Endothelial cell of umbilical vein (primary cell): ENCODE data around the gene GALNT17. TPM values are rescaled to one million over a fixed set of nuclear protein-coding genes. Genes with fewer than 3 reads are reported as not detected.

ENCODE experiments used
- BruUV-seq: library from RNA; stranded (reverse); fragments of 400-500 nt; replicated peaks from 2 replicates; lab custom pipeline; 2021; lab: Mats Ljungman, UMichigan
- CTCF ChIA-PET: fragments of 300-600, 350-600 bp; sonication (Branson Sonifier 250); formaldehyde crosslinking; loops from one replicate; lab custom pipeline; 2021; ENCODE audit warnings: antibody characterized with exemption, inconsistent platforms; lab: Charles Lee
- POLR2A ChIA-PET: fragments of 300-600, 350-600 bp; sonication (Branson Sonifier 250); formaldehyde crosslinking; loops from one replicate; lab custom pipeline; 2021; ENCODE audit warnings: antibody characterized with exemption, inconsistent platforms; lab: Charles Lee
- DNase-seq: peaks from one replicate; pipeline ENCODE4 v3.0.0-alpha.2; 2011; ENCODE audit warnings: low read depth, low spot score
- FAIRE-seq: peaks from 2 replicates; lab custom pipeline; 2011; peaks lifted over from hg19 to GRCh38; lab: Jason Lieb, UNC
- H2AFZ ChIP-seq: 2 replicates; pipeline ENCODE4 v1.6.0; 2012; ENCODE audit warnings: low read depth, low read length, control low read depth, inconsistent platforms
- H3K27ac ChIP-seq: 2 replicates; pipeline ENCODE4 v1.5.1; 2011; ENCODE audit warnings: low read depth, mild to moderate bottlenecking, control low read depth, low read length, moderate library complexity; ENCODE audit not compliant: insufficient read depth
- H3K27me3 ChIP-seq, 2 experiments: 2 replicates each; pipeline versions ENCODE4 v1.6.0 to v1.6.1; 2011; ENCODE audit warnings: low read length in 2 of 2, mixed read lengths in 1 of 2; ENCODE audit not compliant: control insufficient read depth in 2 of 2, insufficient read depth in 2 of 2
- H3K36me3 ChIP-seq, 2 experiments: 2 replicates in 1 of 2; 3 replicates in 1 of 2; pipeline ENCODE4 v1.5.1; 2011; ENCODE audit warnings: low read length in 2 of 2, mild to moderate bottlenecking in 1 of 2, moderate library complexity in 1 of 2; ENCODE audit not compliant: control insufficient read depth in 2 of 2, insufficient read depth in 2 of 2; ENCODE audit errors: extremely low read depth in 1 of 2
- H3K4me1 ChIP-seq: 3 replicates; pipeline ENCODE4 v1.5.1; 2011; ENCODE audit warnings: mild to moderate bottlenecking, low read length; ENCODE audit not compliant: control insufficient read depth, insufficient read depth; ENCODE audit errors: extremely low read depth
- H3K4me2 ChIP-seq: 2 replicates; pipeline ENCODE4 v1.6.1; 2011; ENCODE audit warnings: low read length, control low read depth, mixed read lengths; ENCODE audit not compliant: insufficient read depth
- H3K4me3 ChIP-seq, 3 experiments: fragments of 200-600 bp in 1 of 3; sonication (generic), shearing (Covaris generic) in 1 of 3; replicated peaks in 1 of 3; 2 replicates each; pipeline ENCODE4 v1.5.1; 2011 to 2016; ENCODE audit warnings: control low read depth in 3 of 3, low read length in 3 of 3, mild to moderate bottlenecking in 2 of 3, inconsistent platforms in 1 of 3, low read depth in 1 of 3, moderate library complexity in 1 of 3; ENCODE audit not compliant: insufficient read depth in 1 of 3
- H3K79me2 ChIP-seq: 2 replicates; pipeline ENCODE4 v1.6.0; 2012; ENCODE audit warnings: low read length, inconsistent platforms; ENCODE audit not compliant: control insufficient read depth, insufficient read depth
- H3K9ac ChIP-seq: replicated peaks from 2 replicates; pipeline ENCODE3; 2011; ENCODE audit warnings: low read length, control low read depth; ENCODE audit not compliant: insufficient read depth; ENCODE audit errors: extremely low read depth
- H3K9me1 ChIP-seq: replicated peaks from 3 replicates; pipeline ENCODE4 v1.6.0; 2011; ENCODE audit warnings: mild to moderate bottlenecking, low read length; ENCODE audit not compliant: control insufficient read depth, insufficient read depth; ENCODE audit errors: extremely low read depth
- H3K9me3 ChIP-seq: replicated peaks from 2 replicates; pipeline ENCODE4 v1.5.1; 2012; ENCODE audit warnings: low read length, inconsistent platforms; ENCODE audit not compliant: control insufficient read depth, insufficient read depth
- H4K20me1 ChIP-seq: replicated peaks from 2 replicates; pipeline ENCODE3; 2011; ENCODE audit warnings: mild to moderate bottlenecking, low read length; ENCODE audit not compliant: control insufficient read depth, insufficient read depth; ENCODE audit errors: extremely low read depth
- EZH2 ChIP-seq: IDR thresholded peaks from 2 replicates; pipeline ENCODE4 v1.6.1; 2012; ENCODE audit warnings: borderline replicate concordance, low read depth, mild to moderate bottlenecking, moderate library complexity, low read length, inconsistent platforms; ENCODE audit not compliant: severe bottlenecking
- FOS ChIP-seq: IDR thresholded peaks from 2 replicates; pipeline ENCODE4 v1.6.1; 2011; ENCODE audit warnings: mild to moderate bottlenecking, low read length, moderate library complexity, borderline replicate concordance; ENCODE audit not compliant: insufficient read depth
- GATA2 ChIP-seq: IDR thresholded peaks from 2 replicates; pipeline ENCODE4 v1.7.0; 2011; ENCODE audit warnings: low read depth, mild to moderate bottlenecking, moderate library complexity, mixed read lengths, low read length; ENCODE audit not compliant: insufficient read length, insufficient read depth
- JUN ChIP-seq: IDR thresholded peaks from 2 replicates; pipeline ENCODE4 v1.6.1; 2011; ENCODE audit warnings: borderline replicate concordance, low read depth; ENCODE audit not compliant: insufficient read length, insufficient read depth
- MYC ChIP-seq: IDR thresholded peaks from one replicate; pipeline ENCODE4 v1.6.1; 2011; ENCODE audit warnings: mild to moderate bottlenecking, low read depth, low read length
- POLR2A ChIP-seq: IDR thresholded peaks from 2 replicates; pipeline ENCODE4 v1.6.1; 2012; ENCODE audit warnings: low read depth, mild to moderate bottlenecking, control low read depth, low read length
- POLR2AphosphoS5 ChIP-seq: IDR thresholded peaks from 2 replicates; pipeline ENCODE4 v1.6.1; 2012; ENCODE audit warnings: low read depth, mild to moderate bottlenecking, control low read depth, low read length, moderate library complexity; ENCODE audit not compliant: insufficient read depth
- dilution Hi-C: fragments of 300-500 bp; cut with MboI; formaldehyde crosslinking; loops from one replicate; pipeline ENCODE4 v1.15.0; 2019; ENCODE audit warnings: low sequenced_read_pairs; ENCODE audit not compliant: extremely low pct_ligation_motif_present
- intact Hi-C: fragments of 100-400 bp; cut with micrococcal nuclease; formaldehyde crosslinking; loops from one replicate; pipeline ENCODE4 v1.10.0; 2022
- polyA plus RNA-seq, 4 experiments: library from polyadenylated mRNA; depleted of rRNA in 3 of 4; stranded (reverse) in 3 of 4; unstranded in 1 of 4; fragments of >200 nt; gene quantifications; 2 replicates each; pipeline versions ENCODE4 v1.2.1 to v1.2.3, GENCODE V29; 2011 to 2012; ENCODE audit warnings: missing spikeins in 1 of 4
- total RNA-seq: library from RNA; stranded (reverse); gene quantifications from 2 replicates; pipeline ENCODE4 v1.2.3, GENCODE V29; 2021
- TF ChIP-seq, protein P1 (sequence below), 2 donors: IDR thresholded peaks; 1 replicate in 1 of 2; 2 replicates in 1 of 2; pipeline ENCODE4 v1.5.1; 2011; ENCODE audit warnings: low read length in 2 of 2, mild to moderate bottlenecking in 2 of 2, moderate library complexity in 2 of 2, control low read depth in 1 of 2, inconsistent platforms in 1 of 2, low read depth in 1 of 2; ENCODE audit not compliant: insufficient read depth in 1 of 2; ENCODE audit errors: extremely low read depth in 1 of 2
- TF ChIP-seq, protein P2 (sequence below): IDR thresholded peaks from 2 replicates; pipeline ENCODE4 v1.6.1; 2011; ENCODE audit not compliant: insufficient read depth, insufficient read length

GALNT17 gene
- total and polyA plus RNA-seq, 2 donors (not counting 3 experiments of a cell fraction or from before 2014, with no cell fraction given) = not detected

DNA sequence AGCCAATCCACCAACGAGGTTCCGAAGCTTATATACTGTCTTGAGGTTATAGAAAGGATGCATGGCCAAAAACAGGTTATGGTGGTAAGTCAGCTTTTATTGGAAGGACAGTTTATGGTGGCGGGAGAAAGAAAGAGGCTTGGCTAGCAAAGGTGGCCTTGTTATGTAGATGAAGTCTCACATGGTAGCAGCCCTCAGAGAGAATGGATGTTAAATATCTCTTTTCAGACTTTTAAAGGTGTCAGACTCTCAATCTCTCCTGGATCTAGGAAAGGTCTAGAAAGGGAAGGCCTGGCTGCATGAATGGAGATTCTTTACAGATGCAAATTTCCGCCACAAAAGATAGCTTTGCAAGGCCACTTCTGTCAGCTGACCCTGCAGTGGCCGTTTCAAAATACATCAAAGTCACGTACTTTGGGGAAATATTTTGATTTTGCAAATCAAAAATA lies 333.8 kb downstream of the GALNT17 start:
- H3K4me3 ChIP-seq = no peak overlapping the region
- H3K27ac ChIP-seq = no peak overlapping the region
- intact Hi-C loops = no loop called here
- no peaks in the 10 kb centered on the region for H3K79me2 ChIP-seq
- FAIRE-seq (no peak), DNase-seq (no peak)
- dilution Hi-C loops = no loop called here
- no peaks in the 10 kb centered on the region for H3K4me1 ChIP-seq
- POLR2A ChIA-PET = no interaction called here
- no peak overlapping the region for H2AFZ ChIP-seq
- no peaks in the 10 kb centered on the region for H3K36me3 ChIP-seq
- no TSS peak for BruUV-seq
- peaks cover 2% of the 10 kb centered on the region for H3K9me3 ChIP-seq
- no peaks in the 10 kb centered on the region for H3K9me1 ChIP-seq
- no peak overlapping the region for H3K9ac ChIP-seq
- no peak for TF ChIP-seq GATA2
- TF ChIP-seq JUN = no peak
- no peak for TF ChIP-seq FOS
- TF ChIP-seq, protein P1, sequence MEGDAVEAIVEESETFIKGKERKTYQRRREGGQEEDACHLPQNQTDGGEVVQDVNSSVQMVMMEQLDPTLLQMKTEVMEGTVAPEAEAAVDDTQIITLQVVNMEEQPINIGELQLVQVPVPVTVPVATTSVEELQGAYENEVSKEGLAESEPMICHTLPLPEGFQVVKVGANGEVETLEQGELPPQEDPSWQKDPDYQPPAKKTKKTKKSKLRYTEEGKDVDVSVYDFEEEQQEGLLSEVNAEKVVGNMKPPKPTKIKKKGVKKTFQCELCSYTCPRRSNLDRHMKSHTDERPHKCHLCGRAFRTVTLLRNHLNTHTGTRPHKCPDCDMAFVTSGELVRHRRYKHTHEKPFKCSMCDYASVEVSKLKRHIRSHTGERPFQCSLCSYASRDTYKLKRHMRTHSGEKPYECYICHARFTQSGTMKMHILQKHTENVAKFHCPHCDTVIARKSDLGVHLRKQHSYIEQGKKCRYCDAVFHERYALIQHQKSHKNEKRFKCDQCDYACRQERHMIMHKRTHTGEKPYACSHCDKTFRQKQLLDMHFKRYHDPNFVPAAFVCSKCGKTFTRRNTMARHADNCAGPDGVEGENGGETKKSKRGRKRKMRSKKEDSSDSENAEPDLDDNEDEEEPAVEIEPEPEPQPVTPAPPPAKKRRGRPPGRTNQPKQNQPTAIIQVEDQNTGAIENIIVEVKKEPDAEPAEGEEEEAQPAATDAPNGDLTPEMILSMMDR (IDR thresholded peaks at IDR 0.05; ENCODE audit: extremely low read depth in 1 of 2, insufficient read depth in 1 of 2, low read depth in 1 of 2, low read length in 2 of 2) = no peak
- TF ChIP-seq, protein P2, sequence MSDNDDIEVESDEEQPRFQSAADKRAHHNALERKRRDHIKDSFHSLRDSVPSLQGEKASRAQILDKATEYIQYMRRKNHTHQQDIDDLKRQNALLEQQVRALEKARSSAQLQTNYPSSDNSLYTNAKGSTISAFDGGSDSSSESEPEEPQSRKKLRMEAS = no peak
- no peak for TF ChIP-seq POLR2AphosphoS5
- TF ChIP-seq MYC = no peak
- TF ChIP-seq POLR2A = no peak
- no peak for TF ChIP-seq EZH2
- no peaks in the 10 kb centered on the region for H3K27me3 ChIP-seq
- CTCF ChIA-PET = no interaction called here
- no peaks in the 10 kb centered on the region for H4K20me1 ChIP-seq
- no peak overlapping the region for H3K4me2 ChIP-seq
